M059J (cell line): ENCODE data around the gene MLX. TPM values are rescaled to one million over a fixed set of nuclear protein-coding genes. Genes with fewer than 3 reads are reported as not detected.
A peak's percentile ranks its signal among the peaks of the same experiment; 100 is the strongest.
"Not testable (repeated sequence)": the region's sequence is repeated elsewhere in the genome, so short reads cannot be mapped to it uniquely, and the experiment has no call there.

Source experiments
- DNase-seq: peaks from one replicate; pipeline ENCODE4 v3.0.0-alpha.2; 2012; ENCODE audit warnings: low read depth
- total RNA-seq: library from RNA; depleted of rRNA; stranded (reverse); fragments of >200 nt; shearing (Covaris generic); gene quantifications from 2 replicates; pipeline ENCODE4 v1.2.3, GENCODE V29; 2014; rRNA removed

MLX gene
- total RNA-seq, 1 experiment from 2014 or later: 39.1 TPM

- DNase-seq: peak; percentile 83
Observed at GRCh38 chr17:42618442-42619150, 51.7 kb downstream of the MLX start.

GRCh38 chr17:42621987-42622386 lies 55.1 kb downstream of the MLX start:
- not testable (repeated sequence) for DNase-seq

Other genes starting within 250 kb of the MLX start
- gene STAT3, start 178.7 kb upstream of the MLX start, total RNA-seq: 69.3 and 112 TPM in 2 replicates
- gene CAVIN1, start 143.8 kb upstream of the MLX start, total RNA-seq: 233 and 412 TPM in 2 replicates
- gene ATP6V0A1, start 108.2 kb upstream of the MLX start, total RNA-seq: 21.5 and 29.6 TPM in 2 replicates
- 19.3 and 27.8 TPM in 2 replicates for gene NAGLU, start 30.9 kb upstream of the MLX start, total RNA-seq
- 0.54 TPM in 1 of 2 replicates, not detected in the other for gene HSD17B1, start 14.2 kb upstream of the MLX start, total RNA-seq
- gene COASY, start 5.0 kb upstream of the MLX start, total RNA-seq: 31.3 and 33.0 TPM in 2 replicates
- 16.0 and 23.2 TPM in 2 replicates for gene PSMC3IP, start 10.6 kb downstream of the MLX start, total RNA-seq
- 38.7 and 41.9 TPM in 2 replicates for gene RETREG3, start 42.3 kb downstream of the MLX start, total RNA-seq
- 148 and 168 TPM in 2 replicates for gene TUBG1, start 42.6 kb downstream of the MLX start, total RNA-seq
- gene TUBG2, start 92.2 kb downstream of the MLX start, total RNA-seq: 15.9 and 21.0 TPM in 2 replicates
- 14.9 and 17.8 TPM in 2 replicates for gene PLEKHH3, start 109.9 kb downstream of the MLX start, total RNA-seq
- 0.32 TPM in 1 of 2 replicates, not detected in the other for gene CCR10, start 114.7 kb downstream of the MLX start, total RNA-seq
- gene CNTNAP1, start 115.4 kb downstream of the MLX start, total RNA-seq: 5.4 and 11.8 TPM in 2 replicates
- 4.5 and 7.8 TPM in 2 replicates for gene EZH1, start 177.9 kb downstream of the MLX start, total RNA-seq
- 0.49 and 1.0 TPM in 2 replicates for gene RAMP2, start 194.1 kb downstream of the MLX start, total RNA-seq
- gene VPS25, start 206.3 kb downstream of the MLX start, total RNA-seq: 88.5 and 97.4 TPM in 2 replicates
- 0.52 and 1.2 TPM in 2 replicates for gene WNK4, start 213.5 kb downstream of the MLX start, total RNA-seq
- 95.0 and 99.0 TPM in 2 replicates for gene COA3, start 231.6 kb downstream of the MLX start, total RNA-seq
- gene CNTD1, start 231.8 kb downstream of the MLX start, total RNA-seq: 0.20 TPM in 1 of 2 replicates, not detected in the other